ENCODE measurements around the gene CARMIL3. TPM values are rescaled to one million over a fixed set of nuclear protein-coding genes. Genes with fewer than 3 reads are reported as not detected.
A peak's percentile ranks its signal among the peaks of the same experiment; 100 is the strongest.
"Not testable (repeated sequence)": the region's sequence is repeated elsewhere in the genome, so short reads cannot be mapped to it uniquely, and the experiment has no call there.

The CARMIL3 gene
- polyA plus RNA-seq, 1 donor from 2014 or later, result 43.6 TPM

GRCh38 chr14:24036169-24036962 is 15.4 kb upstream of the CARMIL3 start:
- H3K9ac ChIP-seq (ENCODE audit: low read length), result peak overlapping the region; percentile 44
- H3K27me3 ChIP-seq (ENCODE audit: insufficient read depth, low read depth, low read length), result no peaks in the 10 kb centered on the region
- peak; percentile 46 for TF ChIP-seq SMC3 (conservative IDR thresholded peaks at IDR 0.05; ENCODE audit: poor library complexity)
- TF ChIP-seq CTCF (IDR thresholded peaks at IDR 0.05; ENCODE audit: poor library complexity, severe bottlenecking), result peak; percentile 74
- no peak for TF ChIP-seq TAF1 (IDR thresholded peaks at IDR 0.05; ENCODE audit: low read depth)
- TF ChIP-seq EP300 (conservative IDR thresholded peaks at IDR 0.05; ENCODE audit: poor library complexity, severe bottlenecking), result no peak
- TF ChIP-seq RAD21 (conservative IDR thresholded peaks at IDR 0.05), result no peak
- peak; percentile 22 for TF ChIP-seq POLR2AphosphoS5 (IDR thresholded peaks at IDR 0.05)
- no peak overlapping the region for H3K4me2 ChIP-seq (ENCODE audit: low read length)
- H2AFZ ChIP-seq (ENCODE audit: low read depth, low read length), result no peak overlapping the region
- H3K36me3 ChIP-seq (ENCODE audit: insufficient read depth, low read length), result no peaks in the 10 kb centered on the region
- H3K9me2 ChIP-seq (ENCODE audit: insufficient read depth, low read length), result no peaks in the 10 kb centered on the region
- H3K27ac ChIP-seq (ENCODE audit: low read length), result no peak overlapping the region
- no peaks in the 10 kb centered on the region for H4K20me1 ChIP-seq (ENCODE audit: insufficient read depth)
- no peaks in the 10 kb centered on the region for H3F3A ChIP-seq (ENCODE audit: insufficient read depth, low read length, poor library complexity, severe bottlenecking)
- H3K79me2 ChIP-seq (replicated peaks; ENCODE audit: insufficient read depth, low read length), result no peaks in the 10 kb centered on the region
- peak overlapping the region; percentile 63 for H3K4me3 ChIP-seq (ENCODE audit: low read length)
- H3K9me3 ChIP-seq (ENCODE audit: low read length), result no peaks in the 10 kb centered on the region

GRCh38 chr14:24036963-24037657 is 14.7 kb upstream of the CARMIL3 start:
- H4K20me1 ChIP-seq (ENCODE audit: insufficient read depth); H2AFZ ChIP-seq (ENCODE audit: low read depth, low read length); H3K9me3 ChIP-seq (ENCODE audit: low read length); H3K36me3 ChIP-seq (ENCODE audit: insufficient read depth, low read length); H3K79me2 ChIP-seq (replicated peaks; ENCODE audit: insufficient read depth, low read length); H3K9me2 ChIP-seq (ENCODE audit: insufficient read depth, low read length); H3K4me2 ChIP-seq (ENCODE audit: low read length); H3F3A ChIP-seq (ENCODE audit: insufficient read depth, low read length, poor library complexity, severe bottlenecking); H3K27ac ChIP-seq (ENCODE audit: low read length); H3K27me3 ChIP-seq (ENCODE audit: insufficient read depth, low read depth, low read length); H3K9ac ChIP-seq (ENCODE audit: low read length): not testable (repeated sequence)
- TF ChIP-seq CTCF (IDR thresholded peaks at IDR 0.05; ENCODE audit: poor library complexity, severe bottlenecking), result peak; percentile 1
- H3K4me3 ChIP-seq (ENCODE audit: low read length), result peak overlapping the region; percentile 63

- no peaks in the 10 kb centered on the region for H4K20me1 ChIP-seq (ENCODE audit: insufficient read depth)
- no peaks in the 10 kb centered on the region for H3K36me3 ChIP-seq (ENCODE audit: insufficient read depth, low read length)
- H3K9me2 ChIP-seq (ENCODE audit: insufficient read depth, low read length), result no peaks in the 10 kb centered on the region
- H3K9me3 ChIP-seq (ENCODE audit: low read length), result no peaks in the 10 kb centered on the region
- no peak overlapping the region for H2AFZ ChIP-seq (ENCODE audit: low read depth, low read length)
- no peak overlapping the region for H3K9ac ChIP-seq (ENCODE audit: low read length)
- H3K79me2 ChIP-seq (replicated peaks; ENCODE audit: insufficient read depth, low read length), result no peaks in the 10 kb centered on the region
- TF ChIP-seq MXI1 (conservative IDR thresholded peaks at IDR 0.05; ENCODE audit: poor library complexity, severe bottlenecking), result no peak
- H3K4me3 ChIP-seq (ENCODE audit: low read length), result no peak overlapping the region
- H3K27me3 ChIP-seq (ENCODE audit: insufficient read depth, low read depth, low read length), result no peaks in the 10 kb centered on the region
- H3K4me2 ChIP-seq (ENCODE audit: low read length), result no peak overlapping the region
- H3K27ac ChIP-seq (ENCODE audit: low read length), result no peak overlapping the region
- no peaks in the 10 kb centered on the region for H3F3A ChIP-seq (ENCODE audit: insufficient read depth, low read length, poor library complexity, severe bottlenecking)
These were observed 14.2 kb upstream of the CARMIL3 start for GRCh38 chr14:24037658-24038037.

Data from neural cell (in vitro differentiated cells).